Activated CD4-positive, alpha-beta memory T cell treated with anti-CD3 and anti-CD28 coated beads, Interleukin-2, amount 10 ng/mL, durations not matched to agents 7 days and 5 days (primary cell): Measurements from ENCODE around the gene SV2C. TPM values are rescaled to one million over a fixed set of nuclear protein-coding genes. Genes with fewer than 3 reads are reported as not detected.

ENCODE experiments used
- CTCF ChIA-PET: fragments of 350-600 bp; sonication (Branson Sonifier 250); formaldehyde crosslinking; loops from one replicate; lab custom pipeline; 2021; ENCODE audit warnings: antibody characterized with exemption, inconsistent platforms; lab: Charles Lee
- POLR2A ChIA-PET: fragments of 350-600 bp; sonication (Branson Sonifier 250); formaldehyde crosslinking; loops from one replicate; lab custom pipeline; 2021; ENCODE audit warnings: antibody characterized with exemption; lab: Charles Lee
- DNase-seq: peaks from one replicate; pipeline ENCODE4 v3.0.0-alpha.2; 2020
- H3K27ac Mint-ChIP-seq: one replicate; pipeline ENCODE4 v1.8.0; 2021; ENCODE audit warnings: mild to moderate bottlenecking, mixed read lengths
- H3K27me3 Mint-ChIP-seq: one replicate; pipeline ENCODE4 v1.8.0; 2021; ENCODE audit warnings: mixed read lengths
- H3K36me3 Mint-ChIP-seq: one replicate; pipeline ENCODE4 v1.8.0; 2021; ENCODE audit warnings: low read depth, mixed read lengths
- H3K4me1 Mint-ChIP-seq: one replicate; pipeline ENCODE4 v1.8.0; 2021; ENCODE audit warnings: mixed read lengths
- H3K4me3 Mint-ChIP-seq: one replicate; pipeline ENCODE4 v1.8.0; 2021; ENCODE audit warnings: mild to moderate bottlenecking, mixed read lengths
- H3K9me3 Mint-ChIP-seq: one replicate; pipeline ENCODE4 v1.8.0; 2021; ENCODE audit warnings: mixed read lengths
- total RNA-seq, 2 experiments: library from RNA; stranded (reverse); gene quantifications; one replicate each; pipeline ENCODE4 v1.2.3, GENCODE V29; 2021

Gene SV2C
- total RNA-seq, 2 experiments from 2014 or later: 0.28 to 0.33 TPM

- ChIA-PET POLR2A (no interaction called here), CTCF (interaction anchor here (1.1 kb wide), 2 partner anchors 14 to 25 kb away, joined by 4 to 5 read pairs; no protein-coding TSS in a partner anchor)
- peaks cover 27% of the 10 kb centered on the region for H3K4me1 Mint-ChIP-seq
- no peaks in the 10 kb centered on the region for H3K27me3 Mint-ChIP-seq
- H3K27ac Mint-ChIP-seq: no peak overlapping the region
- no peaks in the 10 kb centered on the region for H3K9me3 Mint-ChIP-seq
- no peak for DNase-seq
- H3K36me3 Mint-ChIP-seq: peaks cover 2% of the 10 kb centered on the region
- H3K4me3 Mint-ChIP-seq: no peak overlapping the region
Observed at GRCh38 chr5:76376866-76377230, 293.7 kb downstream of the SV2C start.

GRCh38 chr5:76378355-76378754 lies 295.2 kb downstream of the SV2C start:
- Mint-ChIP-seq H3K27me3 (no peaks in the 10 kb centered on the region), H3K36me3 (peaks cover 5% of the 10 kb centered on the region), H3K4me3 (no peak overlapping the region), H3K27ac (peak overlapping the region; percentile 5), H3K4me1 (peaks cover 31% of the 10 kb centered on the region), H3K9me3 (no peaks in the 10 kb centered on the region)
- POLR2A ChIA-PET: interaction anchor here (1.4 kb wide), 1 partner anchor 25 kb away, joined by 6 read pairs; the partner anchor contains the start of gene IQGAP2
- CTCF ChIA-PET: no interaction called here
- DNase-seq: no peak

- DNase-seq: no peak
- H3K27ac Mint-ChIP-seq: peak overlapping the region; percentile 60
- peaks cover 39% of the 10 kb centered on the region for H3K4me1 Mint-ChIP-seq
- no peaks in the 10 kb centered on the region for H3K27me3 Mint-ChIP-seq
- ChIA-PET CTCF (interaction anchor here (0.7 to 1.3 kb wide), 6 partner anchors 10 to 204 kb away, joined by 3 to 6 read pairs (median 4); partner anchors contain the start of gene IQGAP2), POLR2A (interaction anchor here (0.6 to 1.5 kb wide), 4 partner anchors 10 to 333 kb away, joined by 3 to 6 read pairs (median 4); partner anchors contain the start of gene IQGAP2)
- H3K36me3 Mint-ChIP-seq: peaks cover 5% of the 10 kb centered on the region
- no peaks in the 10 kb centered on the region for H3K9me3 Mint-ChIP-seq
- no peak overlapping the region for H3K4me3 Mint-ChIP-seq
Observed at GRCh38 chr5:76379316-76379715, 296.1 kb downstream of the SV2C start.

- H3K4me1 Mint-ChIP-seq: peaks cover 43% of the 10 kb centered on the region
- no peak overlapping the region for H3K4me3 Mint-ChIP-seq
- no peak for DNase-seq
- peaks cover 3% of the 10 kb centered on the region for H3K36me3 Mint-ChIP-seq
- no peak overlapping the region for H3K27ac Mint-ChIP-seq
- CTCF ChIA-PET: interaction anchor here (1.0 to 1.3 kb wide), 4 partner anchors 24 to 204 kb away, joined by 3 to 4 read pairs (median 4); partner anchors contain the start of gene IQGAP2
- POLR2A ChIA-PET: interaction anchor here (1.1 to 1.5 kb wide), 4 partner anchors 9 to 53 kb away, joined by 3 to 6 read pairs (median 4); partner anchors contain the start of gene IQGAP2
- H3K27me3 Mint-ChIP-seq: no peaks in the 10 kb centered on the region
- H3K9me3 Mint-ChIP-seq: no peaks in the 10 kb centered on the region
Observed at GRCh38 chr5:76379855-76380254, 296.7 kb downstream of the SV2C start.

- H3K36me3 Mint-ChIP-seq: peaks cover 3% of the 10 kb centered on the region
- ChIA-PET POLR2A (interaction anchor here (1.1 to 1.5 kb wide), 2 partner anchors 8 to 23 kb away, joined by 4 read pairs; partner anchors contain the start of gene IQGAP2), CTCF (interaction anchor here (1.3 kb wide), 1 partner anchor 164 kb away, joined by 3 read pairs; no protein-coding TSS in a partner anchor)
- H3K27ac Mint-ChIP-seq: no peak overlapping the region
- peaks cover 48% of the 10 kb centered on the region for H3K4me1 Mint-ChIP-seq
- DNase-seq: no peak
- H3K4me3 Mint-ChIP-seq: no peak overlapping the region
- no peaks in the 10 kb centered on the region for H3K27me3 Mint-ChIP-seq
- no peaks in the 10 kb centered on the region for H3K9me3 Mint-ChIP-seq
Observed at GRCh38 chr5:76380346-76381066, 297.3 kb downstream of the SV2C start.

GRCh38 chr5:76383126-76383832 lies 300.1 kb downstream of the SV2C start:
- no peak overlapping the region for H3K4me3 Mint-ChIP-seq
- H3K27me3 Mint-ChIP-seq: no peaks in the 10 kb centered on the region
- no peak overlapping the region for H3K27ac Mint-ChIP-seq
- ChIA-PET POLR2A (interaction anchor here (1.0 to 4.1 kb wide), 6 partner anchors 14 to 159 kb away, joined by 3 to 38 read pairs (median 4); partner anchors contain the start of gene IQGAP2), CTCF (interaction anchor here (1.2 to 3.5 kb wide), 4 partner anchors 20 to 207 kb away, joined by 3 to 14 read pairs (median 5); partner anchors contain the start of gene IQGAP2)
- peaks cover 3% of the 10 kb centered on the region for H3K36me3 Mint-ChIP-seq
- peaks cover 43% of the 10 kb centered on the region for H3K4me1 Mint-ChIP-seq
- no peaks in the 10 kb centered on the region for H3K9me3 Mint-ChIP-seq
- DNase-seq: no peak

- no peak for DNase-seq
- H3K27me3 Mint-ChIP-seq: no peaks in the 10 kb centered on the region
- CTCF ChIA-PET: interaction anchor here (0.5 to 3.5 kb wide), 6 partner anchors 18 to 208 kb away, joined by 3 to 14 read pairs (median 4); partner anchors contain the start of gene IQGAP2
Observed at GRCh38 chr5:76384189-76384588, 301.0 kb downstream of the SV2C start.

GRCh38 chr5:76384705-76385104 lies 301.5 kb downstream of the SV2C start:
- ChIA-PET POLR2A (interaction anchor here (1.0 to 4.1 kb wide), 5 partner anchors 13 to 58 kb away, joined by 3 to 38 read pairs (median 4); partner anchors contain the start of gene IQGAP2), CTCF (interaction anchor here (0.5 to 3.5 kb wide), 4 partner anchors 18 to 209 kb away, joined by 3 to 14 read pairs (median 4); partner anchors contain the start of gene IQGAP2)
- DNase-seq: no peak
- H3K27me3 Mint-ChIP-seq: no peaks in the 10 kb centered on the region
- no peak overlapping the region for H3K27ac Mint-ChIP-seq
- peaks cover 3% of the 10 kb centered on the region for H3K36me3 Mint-ChIP-seq
- no peaks in the 10 kb centered on the region for H3K9me3 Mint-ChIP-seq
- no peak overlapping the region for H3K4me3 Mint-ChIP-seq
- peaks cover 29% of the 10 kb centered on the region for H3K4me1 Mint-ChIP-seq

More at GRCh38 chr5:76384189-76384588, 301.0 kb downstream of the SV2C start:
- POLR2A ChIA-PET: interaction anchor here (1.0 to 4.1 kb wide), 6 partner anchors 13 to 158 kb away, joined by 3 to 38 read pairs (median 4); partner anchors contain the start of gene IQGAP2
- H3K36me3 Mint-ChIP-seq: peaks cover 3% of the 10 kb centered on the region
- no peaks in the 10 kb centered on the region for H3K9me3 Mint-ChIP-seq
- H3K4me3 Mint-ChIP-seq: no peak overlapping the region
- H3K4me1 Mint-ChIP-seq: peaks cover 34% of the 10 kb centered on the region
- H3K27ac Mint-ChIP-seq: no peak overlapping the region

GRCh38 chr5:76385540-76385939 lies 302.4 kb downstream of the SV2C start:
- ChIA-PET POLR2A (interaction anchor here (0.7 kb wide), 1 partner anchor 81 kb away, joined by 3 read pairs; no protein-coding TSS in a partner anchor), CTCF (interaction anchor here (0.7 to 1.9 kb wide), 2 partner anchors 11 to 326 kb away, joined by 3 to 5 read pairs; no protein-coding TSS in a partner anchor)
- DNase-seq: no peak
- no peaks in the 10 kb centered on the region for H3K9me3 Mint-ChIP-seq
- peaks cover 7% of the 10 kb centered on the region for H3K36me3 Mint-ChIP-seq
- H3K4me3 Mint-ChIP-seq: no peak overlapping the region
- H3K27ac Mint-ChIP-seq: no peak overlapping the region
- H3K4me1 Mint-ChIP-seq: peaks cover 31% of the 10 kb centered on the region
- no peaks in the 10 kb centered on the region for H3K27me3 Mint-ChIP-seq

- POLR2A ChIA-PET: interaction anchor here (8.7 kb wide), 1 partner anchor 17 kb away, joined by 55 read pairs; the partner anchor contains the start of gene IQGAP2
- Mint-ChIP-seq H3K36me3 (peaks cover 12% of the 10 kb centered on the region), H3K27me3 (no peaks in the 10 kb centered on the region), H3K9me3 (no peaks in the 10 kb centered on the region), H3K27ac (no peak overlapping the region), H3K4me3 (no peak overlapping the region), H3K4me1 (peaks cover 39% of the 10 kb centered on the region)
- CTCF ChIA-PET: interaction anchor here (0.7 to 1.9 kb wide), 2 partner anchors 10 to 327 kb away, joined by 3 to 5 read pairs; no protein-coding TSS in a partner anchor
- DNase-seq: no peak
Observed at GRCh38 chr5:76386360-76386759, 303.2 kb downstream of the SV2C start.

- ChIA-PET CTCF (interaction anchor here (4.0 kb wide), 1 partner anchor 15 kb away, joined by 27 read pairs; the partner anchor contains the start of gene IQGAP2), POLR2A (interaction anchor here (1.2 to 8.7 kb wide), 2 partner anchors 9 to 15 kb away, joined by 4 to 55 read pairs; partner anchors contain the start of gene IQGAP2)
- H3K4me3 Mint-ChIP-seq: no peak overlapping the region
- H3K27ac Mint-ChIP-seq: no peak overlapping the region
- peaks cover 20% of the 10 kb centered on the region for H3K36me3 Mint-ChIP-seq
- peaks cover 49% of the 10 kb centered on the region for H3K4me1 Mint-ChIP-seq
- no peaks in the 10 kb centered on the region for H3K9me3 Mint-ChIP-seq
- H3K27me3 Mint-ChIP-seq: no peaks in the 10 kb centered on the region
- no peak for DNase-seq
Observed at GRCh38 chr5:76388236-76388635, 305.1 kb downstream of the SV2C start.
